ENCODE results near the gene MED13L. TPM values are rescaled to one million over a fixed set of nuclear protein-coding genes. Genes with fewer than 3 reads are reported as not detected.

MED13L gene
- total RNA-seq, 3 donors from 2014 or later: 248 to 387 (median 279) TPM

DNA sequence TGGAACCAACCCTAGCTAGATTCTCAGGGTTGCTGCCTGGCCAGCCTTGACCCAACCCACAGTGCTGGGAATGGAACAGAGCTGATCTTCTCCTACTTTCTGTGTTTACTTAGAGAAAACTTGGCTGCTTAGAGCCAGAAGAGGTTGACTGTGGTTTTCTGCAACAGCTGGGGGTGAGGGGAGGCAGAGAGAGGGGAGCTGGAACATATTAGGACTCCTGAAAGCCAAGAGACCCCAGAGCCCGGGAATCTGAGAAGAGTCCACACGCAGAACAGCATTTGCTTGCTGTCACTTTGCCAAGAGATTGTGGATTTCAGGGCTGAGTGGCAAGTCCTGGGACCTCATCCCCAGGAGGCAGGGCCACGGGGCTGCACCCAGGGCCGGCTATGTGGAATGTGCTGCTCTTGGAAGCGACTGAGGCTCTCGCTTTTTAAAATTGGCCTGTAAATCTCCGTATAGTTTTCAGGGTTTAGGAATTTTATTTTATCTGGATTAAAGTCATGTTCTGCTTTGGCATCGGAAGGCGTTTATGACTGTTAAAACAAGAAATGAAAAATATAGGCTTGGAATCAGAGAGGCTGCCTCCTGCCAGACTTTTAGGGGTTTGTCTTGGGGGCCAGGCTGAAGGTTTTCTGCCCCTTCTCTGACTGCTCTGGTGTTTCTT is 22.3 kb upstream of the MED13L start:
- Histone ChIP-seq H3K4me1 (no peaks in the 10 kb centered on the region), H3K27ac (peak overlapping the region; percentile 38 to 79), H3K4me3 (no peak overlapping the region), H3K36me3 (no peaks in the 10 kb centered on the region), H3K9me3 (no peaks in the 10 kb centered on the region), H3K27me3 (no peaks in the 10 kb centered on the region)
- intact Hi-C loops (cut with DNase I; ENCODE audit: low total_unique reads): loop anchor here (2.0 kb wide), 1 partner anchor 35 kb away; no protein-coding TSS in a partner anchor
- no peak for DNase-seq (ENCODE audit: low spot score in 2 of 2)
- TF ChIP-seq POLR2A (IDR thresholded peaks at IDR 0.05): no peak
- TF ChIP-seq, protein P1, sequence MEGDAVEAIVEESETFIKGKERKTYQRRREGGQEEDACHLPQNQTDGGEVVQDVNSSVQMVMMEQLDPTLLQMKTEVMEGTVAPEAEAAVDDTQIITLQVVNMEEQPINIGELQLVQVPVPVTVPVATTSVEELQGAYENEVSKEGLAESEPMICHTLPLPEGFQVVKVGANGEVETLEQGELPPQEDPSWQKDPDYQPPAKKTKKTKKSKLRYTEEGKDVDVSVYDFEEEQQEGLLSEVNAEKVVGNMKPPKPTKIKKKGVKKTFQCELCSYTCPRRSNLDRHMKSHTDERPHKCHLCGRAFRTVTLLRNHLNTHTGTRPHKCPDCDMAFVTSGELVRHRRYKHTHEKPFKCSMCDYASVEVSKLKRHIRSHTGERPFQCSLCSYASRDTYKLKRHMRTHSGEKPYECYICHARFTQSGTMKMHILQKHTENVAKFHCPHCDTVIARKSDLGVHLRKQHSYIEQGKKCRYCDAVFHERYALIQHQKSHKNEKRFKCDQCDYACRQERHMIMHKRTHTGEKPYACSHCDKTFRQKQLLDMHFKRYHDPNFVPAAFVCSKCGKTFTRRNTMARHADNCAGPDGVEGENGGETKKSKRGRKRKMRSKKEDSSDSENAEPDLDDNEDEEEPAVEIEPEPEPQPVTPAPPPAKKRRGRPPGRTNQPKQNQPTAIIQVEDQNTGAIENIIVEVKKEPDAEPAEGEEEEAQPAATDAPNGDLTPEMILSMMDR (IDR thresholded peaks at IDR 0.05): no peak
- no peak for TF ChIP-seq POLR2AphosphoS5 (IDR thresholded peaks at IDR 0.05)

DNA sequence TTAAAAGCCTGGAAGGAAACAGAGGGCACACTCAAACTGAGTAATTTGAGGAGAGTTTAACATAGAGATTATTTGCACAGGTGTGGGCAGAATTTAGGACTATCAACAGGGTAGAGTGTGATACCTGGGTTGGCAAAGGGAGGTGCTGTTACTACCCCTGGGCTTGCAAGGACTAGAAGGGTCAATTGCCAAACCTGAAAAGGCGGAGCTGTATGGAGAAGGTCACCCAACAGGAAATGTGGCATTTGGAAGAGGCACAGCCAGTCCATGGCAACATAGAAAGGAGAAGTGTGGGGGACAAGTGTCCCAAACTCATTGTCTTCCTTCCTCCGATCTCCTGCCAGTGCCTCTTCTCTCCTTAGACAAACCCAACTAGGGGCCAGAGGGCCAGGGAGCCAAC is 21.6 kb upstream of the MED13L start:
- Histone ChIP-seq H3K9me3 (no peaks in the 10 kb centered on the region), H3K27me3 (no peaks in the 10 kb centered on the region), H3K36me3 (no peaks in the 10 kb centered on the region), H3K4me1 (no peaks in the 10 kb centered on the region), H3K27ac (peak overlapping the region; percentile 38 to 79), H3K4me3 (no peak overlapping the region)
- DNase-seq (ENCODE audit: low spot score in 2 of 2): no peak
- intact Hi-C loops (cut with DNase I; ENCODE audit: low total_unique reads): no loop called here
- TF ChIP-seq POLR2AphosphoS5 (IDR thresholded peaks at IDR 0.05): no peak
- TF ChIP-seq, protein P1 (IDR thresholded peaks at IDR 0.05): no peak
- no peak for TF ChIP-seq POLR2A (IDR thresholded peaks at IDR 0.05)

DNA sequence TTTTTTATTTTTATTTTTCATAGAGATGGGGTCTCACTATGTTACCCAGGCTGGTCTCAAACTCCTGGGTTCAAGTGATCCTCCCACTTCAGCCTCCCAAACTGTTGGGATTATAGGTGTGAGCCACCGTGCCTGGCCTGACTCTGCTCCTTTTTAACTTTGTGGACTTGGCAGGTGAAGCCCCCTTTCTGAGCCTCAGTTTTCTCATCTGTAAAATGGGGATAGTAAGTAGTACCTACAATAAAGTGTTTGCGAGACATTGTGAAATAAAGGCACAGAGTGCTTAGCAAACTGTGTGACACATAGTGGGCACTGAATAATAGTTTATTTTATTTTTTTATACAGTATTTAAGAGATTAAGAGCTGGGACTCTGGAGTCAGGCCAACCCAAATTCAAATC is 21.1 kb upstream of the MED13L start:
- intact Hi-C loops (cut with DNase I; ENCODE audit: low total_unique reads): no loop called here
- Histone ChIP-seq H3K4me3 (no peak overlapping the region), H3K36me3 (no peaks in the 10 kb centered on the region), H3K4me1 (no peaks in the 10 kb centered on the region), H3K27ac (no peak overlapping the region), H3K27me3 (no peaks in the 10 kb centered on the region), H3K9me3 (no peaks in the 10 kb centered on the region)
- DNase-seq (ENCODE audit: low spot score in 2 of 2): no peak
- TF ChIP-seq, protein P1 (IDR thresholded peaks at IDR 0.05): no peak
- TF ChIP-seq POLR2AphosphoS5 (IDR thresholded peaks at IDR 0.05): no peak
- no peak for TF ChIP-seq POLR2A (IDR thresholded peaks at IDR 0.05)

DNA sequence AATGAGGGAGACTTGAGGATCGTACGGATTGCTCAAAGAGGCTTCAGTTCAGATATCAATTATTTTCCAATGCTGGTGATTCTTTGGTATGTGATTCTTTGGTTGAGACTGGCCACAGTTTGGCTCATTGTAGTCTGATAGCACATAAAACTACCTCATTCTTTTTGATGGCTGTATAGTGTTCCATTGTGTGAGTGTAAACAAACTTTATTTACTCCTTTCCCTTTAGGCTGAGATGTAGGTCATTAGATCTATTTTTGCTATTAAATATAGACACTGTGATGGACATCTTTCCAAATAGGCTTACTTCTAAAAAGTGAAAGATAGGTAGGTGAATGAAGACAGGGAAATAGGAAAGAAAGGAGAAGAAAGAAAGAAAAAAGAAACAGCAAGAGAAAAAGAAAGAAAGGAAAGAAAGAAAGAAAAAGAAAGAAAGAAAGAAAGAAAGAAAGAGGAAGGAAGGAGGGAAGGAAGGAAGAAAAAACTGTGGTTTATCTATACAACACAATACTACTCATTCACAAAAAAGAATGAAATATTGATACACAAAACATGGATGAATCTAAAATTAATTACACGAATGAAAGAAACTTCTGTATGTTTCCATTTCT is 19.8 kb upstream of the MED13L start:
- no peak for DNase-seq (ENCODE audit: low spot score in 2 of 2)
- Histone ChIP-seq H3K27me3 (no peaks in the 10 kb centered on the region), H3K27ac (no peak overlapping the region), H3K36me3 (no peaks in the 10 kb centered on the region), H3K9me3 (no peaks in the 10 kb centered on the region), H3K4me1 (no peaks in the 10 kb centered on the region), H3K4me3 (no peak overlapping the region)
- intact Hi-C loops (cut with DNase I; ENCODE audit: low total_unique reads): no loop called here
- TF ChIP-seq POLR2AphosphoS5 (IDR thresholded peaks at IDR 0.05) (no peak), POLR2A (IDR thresholded peaks at IDR 0.05) (no peak)
- TF ChIP-seq, protein P1 (IDR thresholded peaks at IDR 0.05): no peak

All from breast epithelium (tissue), 4 donors.